GM12878 (cell line): ENCODE results near the gene ACSM6. TPM values are rescaled to one million over a fixed set of nuclear protein-coding genes. Genes with fewer than 3 reads are reported as not detected.

ENCODE experiments used
- CBX5 ChIP-seq: sonication (generic); IDR thresholded peaks from 2 replicates; pipeline ENCODE4 v1.6.1; 2016; ENCODE audit warnings: low read depth, moderate library complexity, mild to moderate bottlenecking, inconsistent platforms
- CEBPB ChIP-seq, 2 experiments: fragments of 150-350 bp in 1 of 2; IDR thresholded peaks; 2 replicates each; pipeline ENCODE4 v1.6.1; 2012 to 2014; ENCODE audit warnings: low read depth in 2 of 2, low read length in 2 of 2, borderline replicate concordance in 1 of 2, inconsistent platforms in 1 of 2
- EED ChIP-seq: sonication (generic); IDR thresholded peaks from 2 replicates; pipeline ENCODE4 v1.6.1; 2016; ENCODE audit warnings: antibody characterized with exemption, low read depth
- EGR1 ChIP-seq, 2 experiments: IDR thresholded peaks; 1 replicate in 1 of 2; 2 replicates in 1 of 2; pipeline ENCODE4 v1.6.1; 2011 to 2012; ENCODE audit warnings: low read depth in 2 of 2, low read length in 2 of 2, borderline replicate concordance in 1 of 2, mild to moderate bottlenecking in 1 of 2, moderate library complexity in 1 of 2
- EP300 ChIP-seq, 2 experiments: fragments of 150-350 bp in 1 of 2; IDR thresholded peaks; 2 replicates each; pipeline ENCODE4 v1.6.1; 2011 to 2012; ENCODE audit warnings: low read depth in 2 of 2, low read length in 2 of 2, borderline replicate concordance in 1 of 2, improper control_type of control experiment in 1 of 2, inconsistent platforms in 1 of 2; ENCODE audit not compliant: control insufficient read depth in 1 of 2
- FOXK2 ChIP-seq: fragments of 450-650 bp; IDR thresholded peaks from 2 replicates; pipeline ENCODE4 v1.6.1; 2017; ENCODE audit warnings: mild to moderate bottlenecking, moderate library complexity
- HCFC1 ChIP-seq: fragments of 150-350 bp; IDR thresholded peaks from 2 replicates; pipeline ENCODE4 v1.6.1; 2014; ENCODE audit warnings: low read length
- IKZF1 ChIP-seq: fragments of 450-650 bp; conservative IDR thresholded peaks from 2 replicates; pipeline ENCODE4 v1.6.1; 2017; ENCODE audit warnings: antibody characterized with exemption, mild to moderate bottlenecking
- IKZF2 ChIP-seq, 2 experiments: fragments of 450-650 bp; IDR thresholded peaks; 2 replicates each; pipeline ENCODE4 v1.6.1; 2017; ENCODE audit warnings: mild to moderate bottlenecking in 2 of 2, moderate library complexity in 2 of 2
- KAT2A ChIP-seq: conservative IDR thresholded peaks from 2 replicates; pipeline ENCODE4 v1.6.1; 2011; ENCODE audit warnings: low read depth, low read length; ENCODE audit not compliant: control insufficient read depth
- MEF2B ChIP-seq: fragments of 450-650 bp; IDR thresholded peaks from 2 replicates; pipeline ENCODE4 v1.6.1; 2018; ENCODE audit warnings: mild to moderate bottlenecking, moderate library complexity; ENCODE audit not compliant: partially characterized antibody, poor library complexity, severe bottlenecking
- NBN ChIP-seq: fragments of 450-650 bp; IDR thresholded peaks from 2 replicates; pipeline ENCODE4 v1.6.1; 2016
- NKRF ChIP-seq: fragments of 450-650 bp; conservative IDR thresholded peaks from 2 replicates; pipeline ENCODE4 v1.6.1; 2017; ENCODE audit warnings: mild to moderate bottlenecking, moderate library complexity
- RUNX3 ChIP-seq: IDR thresholded peaks from 2 replicates; pipeline ENCODE4 v1.6.1; 2012; ENCODE audit warnings: low read length, inconsistent platforms
- SREBF2 ChIP-seq: IDR thresholded peaks from 2 replicates; pipeline ENCODE4 v1.6.1; 2012; ENCODE audit warnings: mild to moderate bottlenecking, low read length
- SUZ12 ChIP-seq: fragments of 200-600 bp; sonication (generic); IDR thresholded peaks from one replicate; pipeline ENCODE4 v1.6.1; 2018; ENCODE audit warnings: antibody characterized with exemption, mild to moderate bottlenecking; ENCODE audit not compliant: unreplicated experiment
- polyA plus RNA-seq, 11 experiments: library from polyadenylated mRNA; depleted of rRNA in 4 of 11; unstranded in 6 of 11; stranded (reverse) in 5 of 11; fragments of >200 nt; fragmentation: Nextera tagmentation in 4 of 11; fragmentation: Illumina TruSeq in 1 of 11; extraction: Ambion mirVana in 4 of 11; extraction: Trizol in 1 of 11; gene quantifications; 1 replicate in 1 of 11; 2 replicates in 10 of 11; pipeline versions ENCODE4 v1.2.1 to v1.2.3, GENCODE V29; 2011 to 2016; ENCODE audit warnings: inconsistent platforms in 2 of 11, missing spikeins in 2 of 11, low read depth in 1 of 11
- total RNA-seq, 4 experiments: library from RNA; depleted of rRNA in 3 of 4; stranded (reverse); fragments of >200 nt in 3 of 4; fragmentation: Illumina TruSeq in 1 of 4; extraction: Trizol in 1 of 4; gene quantifications; 2 replicates each; pipeline versions ENCODE4 v1.2.1 to v1.2.3, GENCODE V29; 2013 to 2021
- TF ChIP-seq, protein P1 (sequence below): fragments of 450-650 bp; IDR thresholded peaks from 2 replicates; pipeline ENCODE4 v1.6.1; 2017; ENCODE audit warnings: antibody characterized with exemption, mild to moderate bottlenecking, moderate library complexity
- TF ChIP-seq, protein P2 (sequence below): fragments of 450-650 bp; IDR thresholded peaks from 2 replicates; pipeline ENCODE4 v1.6.1; 2016; ENCODE audit warnings: mild to moderate bottlenecking

ACSM6 gene
- total and polyA plus RNA-seq, 10 of the 15 experiments (the other 5 are each of a cell fraction or from before 2014, with no cell fraction given) = 0.06 to 0.21 (median 0.20) TPM; not detected in 7

DNA sequence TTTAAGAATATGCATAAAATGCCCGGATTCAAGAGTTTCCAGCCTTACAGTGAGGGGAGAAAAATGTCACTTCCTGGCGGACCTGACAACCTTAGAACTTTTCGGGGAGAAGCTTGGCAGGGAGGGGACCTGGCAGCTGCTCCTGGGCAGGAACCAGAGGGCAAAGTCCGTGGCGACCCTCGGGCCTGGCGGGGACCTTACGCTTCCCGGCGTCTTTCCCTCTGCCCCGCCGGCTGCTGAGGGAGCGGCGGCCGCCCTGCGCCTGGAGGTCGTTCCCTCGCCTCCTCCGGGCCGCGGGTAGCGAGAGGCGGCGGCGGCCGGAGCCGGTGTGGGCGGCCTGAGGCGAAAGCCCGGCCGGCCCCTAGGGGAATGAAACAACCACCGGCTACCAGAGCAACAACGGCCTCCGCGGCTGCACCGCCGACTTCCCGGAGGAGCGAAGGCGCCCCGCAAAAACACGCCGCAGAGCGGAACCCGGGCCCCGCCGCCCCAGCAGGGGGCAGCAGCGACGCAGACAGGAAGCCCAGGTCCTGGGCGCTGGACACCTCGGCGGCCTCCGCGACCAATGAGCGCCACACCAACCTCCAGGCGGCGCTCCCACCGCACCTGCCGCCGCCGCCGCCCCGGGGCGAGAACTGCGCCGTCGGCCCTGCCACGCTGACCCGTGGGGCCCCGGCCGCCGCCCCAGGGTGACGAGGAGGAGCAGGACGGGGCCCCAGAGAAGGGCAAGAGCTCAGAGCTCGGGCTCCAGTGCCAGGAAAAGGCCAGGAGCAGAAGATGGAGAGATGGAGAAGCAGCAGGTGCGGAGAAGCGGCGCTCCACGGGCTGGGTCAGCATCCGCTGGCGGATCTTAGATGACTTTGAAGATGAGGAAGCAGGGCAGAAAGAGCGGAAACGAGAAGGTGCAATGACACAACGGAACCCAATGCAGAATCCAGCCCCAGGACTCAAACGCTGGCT is 10.5 kb upstream of the ACSM6 start (continued):
- TF ChIP-seq EP300 (IDR thresholded peaks at IDR 0.05; ENCODE audit: borderline replicate concordance in 1 of 2, control insufficient read depth in 1 of 2, low read depth in 2 of 2, low read length in 2 of 2) (0 out of 4 replicates have a peak, but pooled peaks of 1 of the 2 experiments have one; percentile 17), CBX5 (no peak), IKZF1 (peak; percentile 95), NBN (no peak), EED (peak; percentile 63), RUNX3 (peak; percentile 51), MEF2B (peak; percentile 59), KAT2A (no peak), FOXK2 (no peak), SREBF2 (no peak), CEBPB (IDR thresholded peaks at IDR 0.05; ENCODE audit: borderline replicate concordance in 1 of 2, low read depth in 2 of 2, low read length in 2 of 2) (no peak), IKZF2 (IDR thresholded peaks at IDR 0.05) (peak; percentile 59 to 80; a peak in 3 of 4 replicates), EGR1 (IDR thresholded peaks at IDR 0.05; ENCODE audit: borderline replicate concordance in 1 of 2, low read depth in 2 of 2, low read length in 2 of 2) (peak in 1 of 2 experiments; percentile 22; a peak in 1 of 3 replicates), NKRF (peak; percentile 50; the same call in 1 of the 2 replicates), HCFC1 (no peak), SUZ12 (no peak)
- TF ChIP-seq, protein P1, sequence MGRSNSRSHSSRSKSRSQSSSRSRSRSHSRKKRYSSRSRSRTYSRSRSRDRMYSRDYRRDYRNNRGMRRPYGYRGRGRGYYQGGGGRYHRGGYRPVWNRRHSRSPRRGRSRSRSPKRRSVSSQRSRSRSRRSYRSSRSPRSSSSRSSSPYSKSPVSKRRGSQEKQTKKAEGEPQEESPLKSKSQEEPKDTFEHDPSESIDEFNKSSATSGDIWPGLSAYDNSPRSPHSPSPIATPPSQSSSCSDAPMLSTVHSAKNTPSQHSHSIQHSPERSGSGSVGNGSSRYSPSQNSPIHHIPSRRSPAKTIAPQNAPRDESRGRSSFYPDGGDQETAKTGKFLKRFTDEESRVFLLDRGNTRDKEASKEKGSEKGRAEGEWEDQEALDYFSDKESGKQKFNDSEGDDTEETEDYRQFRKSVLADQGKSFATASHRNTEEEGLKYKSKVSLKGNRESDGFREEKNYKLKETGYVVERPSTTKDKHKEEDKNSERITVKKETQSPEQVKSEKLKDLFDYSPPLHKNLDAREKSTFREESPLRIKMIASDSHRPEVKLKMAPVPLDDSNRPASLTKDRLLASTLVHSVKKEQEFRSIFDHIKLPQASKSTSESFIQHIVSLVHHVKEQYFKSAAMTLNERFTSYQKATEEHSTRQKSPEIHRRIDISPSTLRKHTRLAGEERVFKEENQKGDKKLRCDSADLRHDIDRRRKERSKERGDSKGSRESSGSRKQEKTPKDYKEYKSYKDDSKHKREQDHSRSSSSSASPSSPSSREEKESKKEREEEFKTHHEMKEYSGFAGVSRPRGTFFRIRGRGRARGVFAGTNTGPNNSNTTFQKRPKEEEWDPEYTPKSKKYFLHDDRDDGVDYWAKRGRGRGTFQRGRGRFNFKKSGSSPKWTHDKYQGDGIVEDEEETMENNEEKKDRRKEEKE = no peak
- TF ChIP-seq, protein P2, sequence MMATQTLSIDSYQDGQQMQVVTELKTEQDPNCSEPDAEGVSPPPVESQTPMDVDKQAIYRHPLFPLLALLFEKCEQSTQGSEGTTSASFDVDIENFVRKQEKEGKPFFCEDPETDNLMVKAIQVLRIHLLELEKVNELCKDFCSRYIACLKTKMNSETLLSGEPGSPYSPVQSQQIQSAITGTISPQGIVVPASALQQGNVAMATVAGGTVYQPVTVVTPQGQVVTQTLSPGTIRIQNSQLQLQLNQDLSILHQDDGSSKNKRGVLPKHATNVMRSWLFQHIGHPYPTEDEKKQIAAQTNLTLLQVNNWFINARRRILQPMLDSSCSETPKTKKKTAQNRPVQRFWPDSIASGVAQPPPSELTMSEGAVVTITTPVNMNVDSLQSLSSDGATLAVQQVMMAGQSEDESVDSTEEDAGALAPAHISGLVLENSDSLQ = no peak
